ENCODE measurements around the gene XIRP1.

XIRP1 gene

GRCh38 chr3:39166134-39166710, 26.2 kb downstream of the XIRP1 start:
- no peak for DNase-seq

- no peak for DNase-seq
These were observed 26.9 kb downstream of the XIRP1 start for GRCh38 chr3:39165518-39165917.

- DNase-seq = no peak
These were observed 28.0 kb downstream of the XIRP1 start for GRCh38 chr3:39164414-39164813.

- no peak for DNase-seq
These were observed 34.2 kb downstream of the XIRP1 start for GRCh38 chr3:39158148-39158715.

GRCh38 chr3:39157359-39157758, 35.0 kb downstream of the XIRP1 start:
- DNase-seq = no peak

- DNase-seq = no peak
These were observed 36.0 kb downstream of the XIRP1 start for GRCh38 chr3:39156421-39156820.

GRCh38 chr3:39154280-39155021, 37.9 kb downstream of the XIRP1 start:
- DNase-seq = no peak

- DNase-seq = no peak
These were observed 38.5 kb downstream of the XIRP1 start for GRCh38 chr3:39153977-39154279.

GRCh38 chr3:39150803-39151631, 41.4 kb downstream of the XIRP1 start:
- DNase-seq = peak; percentile 51

GRCh38 chr3:39150148-39150802, 42.1 kb downstream of the XIRP1 start:
- DNase-seq = no peak

GRCh38 chr3:39149498-39150147, 42.8 kb downstream of the XIRP1 start:
- DNase-seq = no peak

GRCh38 chr3:39149059-39149455, 43.3 kb downstream of the XIRP1 start:
- DNase-seq = no peak

- DNase-seq = no peak
These were observed 43.8 kb downstream of the XIRP1 start for GRCh38 chr3:39148435-39149058.

GRCh38 chr3:39147711-39148434, 44.5 kb downstream of the XIRP1 start:
- peak; percentile 52 for DNase-seq

- peak; percentile 80 for DNase-seq
These were observed 45.5 kb downstream of the XIRP1 start for GRCh38 chr3:39146611-39147591.

- DNase-seq = peak; percentile 57
These were observed 46.3 kb downstream of the XIRP1 start for GRCh38 chr3:39146083-39146501.

GRCh38 chr3:39144748-39145380, 47.5 kb downstream of the XIRP1 start:
- no peak for DNase-seq

GRCh38 chr3:39144095-39144747, 48.2 kb downstream of the XIRP1 start:
- DNase-seq = no peak

All from CD4-positive, alpha-beta T cell treated with Interferon gamma for 1 hour (primary cell).